Putamen (tissue), 1 donor: ENCODE results near the gene C13orf46.

Experiments used
- DNase-seq: peaks from one replicate; pipeline ENCODE4 v3.0.0-alpha.2; 2016; ENCODE audit warnings: low spot score

C13orf46 gene

GRCh38 chr13:113954046-113954835 is 19.6 kb downstream of the C13orf46 start:
- DNase-seq, result no peak

- DNase-seq, result no peak
Measured at GRCh38 chr13:113953561-113953960, 20.3 kb downstream of the C13orf46 start.

GRCh38 chr13:113952983-113953520 is 20.8 kb downstream of the C13orf46 start:
- no peak for DNase-seq

- no peak for DNase-seq
Measured at GRCh38 chr13:113952151-113952982, 21.5 kb downstream of the C13orf46 start.

- DNase-seq, result peak; percentile 72
Measured at GRCh38 chr13:113951246-113951999, 22.5 kb downstream of the C13orf46 start.

- DNase-seq, result no peak
Measured at GRCh38 chr13:113950451-113951245, 23.2 kb downstream of the C13orf46 start.

- DNase-seq, result no peak
Measured at GRCh38 chr13:113949546-113949945, 24.3 kb downstream of the C13orf46 start.

GRCh38 chr13:113948034-113948742 is 25.7 kb downstream of the C13orf46 start:
- DNase-seq, result no peak

GRCh38 chr13:113947311-113948033 is 26.4 kb downstream of the C13orf46 start:
- DNase-seq, result peak; percentile 31

GRCh38 chr13:113946409-113947181 is 27.3 kb downstream of the C13orf46 start:
- DNase-seq, result no peak

- no peak for DNase-seq
Measured at GRCh38 chr13:113945857-113946408, 27.9 kb downstream of the C13orf46 start.

GRCh38 chr13:113943821-113944565 is 29.9 kb downstream of the C13orf46 start:
- DNase-seq, result no peak

GRCh38 chr13:113942591-113943103 is 31.2 kb downstream of the C13orf46 start:
- no peak for DNase-seq

- no peak for DNase-seq
Measured at GRCh38 chr13:113941571-113942191, 32.2 kb downstream of the C13orf46 start.

GRCh38 chr13:113939944-113940297 is 34.0 kb downstream of the C13orf46 start:
- DNase-seq, result no peak

GRCh38 chr13:113939129-113939943 is 34.5 kb downstream of the C13orf46 start:
- DNase-seq, result no peak

- DNase-seq, result no peak
Measured at GRCh38 chr13:113938716-113939115, 35.2 kb downstream of the C13orf46 start.
